ENCODE measurements around the gene YTHDF1. TPM values are rescaled to one million over a fixed set of nuclear protein-coding genes. Genes with fewer than 3 reads are reported as not detected.

YTHDF1 gene
- total and polyA plus RNA-seq, 2 of the 8 experiments (the other 6 are each of a cell fraction or from before 2014, with no cell fraction given) = 32.8 to 66.0 TPM

DNA sequence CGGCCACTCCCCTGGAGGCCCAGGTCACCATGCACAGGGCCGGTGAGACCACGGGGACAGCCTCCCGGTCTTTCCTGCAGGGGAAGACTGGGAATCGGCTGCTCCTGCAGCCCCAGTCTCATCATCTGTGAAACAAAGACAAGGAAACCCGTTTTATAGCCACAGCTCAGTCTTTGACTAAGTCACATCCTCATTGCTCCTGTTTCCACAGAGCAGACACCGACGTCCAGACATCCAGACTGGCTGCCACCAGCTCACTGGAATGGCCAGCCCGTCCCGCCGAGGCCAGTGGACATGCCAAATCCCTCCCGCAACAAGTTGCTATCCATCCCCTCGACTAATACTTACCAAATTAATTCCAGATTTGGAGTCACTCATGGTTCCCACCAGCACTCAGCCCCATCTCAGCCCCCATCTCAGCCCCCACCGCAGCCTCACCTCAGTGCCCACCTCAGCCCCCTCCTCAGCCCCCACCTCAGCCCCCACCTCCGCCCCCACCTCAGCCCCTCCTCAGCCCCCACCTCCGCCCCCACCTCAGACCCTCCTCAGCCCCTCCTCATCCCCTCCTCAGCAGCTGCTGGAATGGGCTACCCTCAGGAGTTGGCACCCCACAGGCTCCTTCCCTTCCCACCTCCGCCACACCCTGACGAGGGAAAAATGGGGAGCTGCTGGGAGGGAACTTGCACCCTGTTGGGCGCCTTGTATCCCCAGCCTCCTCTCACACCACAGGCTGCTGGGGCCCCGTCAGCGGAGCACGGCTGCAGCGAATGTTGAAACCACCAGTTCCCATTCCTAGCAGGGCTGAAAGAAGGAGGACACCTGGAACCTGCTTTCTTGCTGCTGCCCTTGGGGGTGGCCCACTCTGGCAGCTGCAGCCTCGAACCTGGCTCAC lies 48.7 kb downstream of the YTHDF1 start (continued):
- TF ChIP-seq, protein P1, sequence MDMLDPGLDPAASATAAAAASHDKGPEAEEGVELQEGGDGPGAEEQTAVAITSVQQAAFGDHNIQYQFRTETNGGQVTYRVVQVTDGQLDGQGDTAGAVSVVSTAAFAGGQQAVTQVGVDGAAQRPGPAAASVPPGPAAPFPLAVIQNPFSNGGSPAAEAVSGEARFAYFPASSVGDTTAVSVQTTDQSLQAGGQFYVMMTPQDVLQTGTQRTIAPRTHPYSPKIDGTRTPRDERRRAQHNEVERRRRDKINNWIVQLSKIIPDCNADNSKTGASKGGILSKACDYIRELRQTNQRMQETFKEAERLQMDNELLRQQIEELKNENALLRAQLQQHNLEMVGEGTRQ (IDR thresholded peaks at IDR 0.05; ENCODE audit: low read length) = no peak
- TF ChIP-seq SP4 (IDR thresholded peaks at IDR 0.05; ENCODE audit: low read length) (no peak), EGR1 (IDR thresholded peaks at IDR 0.05; ENCODE audit: borderline replicate concordance, low read depth, low read length) (peak; percentile 22; the same call in 1 of the 2 replicates), EP300 (IDR thresholded peaks at IDR 0.05; ENCODE audit: borderline replicate concordance in 1 of 2, low read depth in 2 of 2, low read length in 2 of 2) (no peak), ASH2L (IDR thresholded peaks at IDR 0.05; ENCODE audit: low read length) (peak; percentile 66), TCF12 (IDR thresholded peaks at IDR 0.05; ENCODE audit: low read depth, low read length) (no peak), CREB1 (IDR thresholded peaks at IDR 0.05) (no peak), TBP (IDR thresholded peaks at IDR 0.05; ENCODE audit: low read depth, low read length) (no peak), BACH1 (IDR thresholded peaks at IDR 0.05; ENCODE audit: low read length) (no peak), TAF7 (optimal IDR thresholded peaks at IDR 0.05; ENCODE audit: borderline replicate concordance, low read depth, low read length) (no peak), RBBP5 (IDR thresholded peaks at IDR 0.05; ENCODE audit: borderline replicate concordance, low read depth, low read length) (0 out of 2 replicates have a peak, but pooled peaks have one; percentile 45), RFX5 (IDR thresholded peaks at IDR 0.05; ENCODE audit: borderline replicate concordance, low read depth, low read length) (no peak), RXRA (IDR thresholded peaks at IDR 0.05; ENCODE audit: insufficient read depth, low read depth, low read length) (no peak), YY1 (IDR thresholded peaks at IDR 0.05; ENCODE audit: low read depth, low read length) (no peak), CBX8 (IDR thresholded peaks at IDR 0.05; ENCODE audit: borderline replicate concordance, low read depth, low read length) (no peak)
- TF ChIP-seq, protein P2, sequence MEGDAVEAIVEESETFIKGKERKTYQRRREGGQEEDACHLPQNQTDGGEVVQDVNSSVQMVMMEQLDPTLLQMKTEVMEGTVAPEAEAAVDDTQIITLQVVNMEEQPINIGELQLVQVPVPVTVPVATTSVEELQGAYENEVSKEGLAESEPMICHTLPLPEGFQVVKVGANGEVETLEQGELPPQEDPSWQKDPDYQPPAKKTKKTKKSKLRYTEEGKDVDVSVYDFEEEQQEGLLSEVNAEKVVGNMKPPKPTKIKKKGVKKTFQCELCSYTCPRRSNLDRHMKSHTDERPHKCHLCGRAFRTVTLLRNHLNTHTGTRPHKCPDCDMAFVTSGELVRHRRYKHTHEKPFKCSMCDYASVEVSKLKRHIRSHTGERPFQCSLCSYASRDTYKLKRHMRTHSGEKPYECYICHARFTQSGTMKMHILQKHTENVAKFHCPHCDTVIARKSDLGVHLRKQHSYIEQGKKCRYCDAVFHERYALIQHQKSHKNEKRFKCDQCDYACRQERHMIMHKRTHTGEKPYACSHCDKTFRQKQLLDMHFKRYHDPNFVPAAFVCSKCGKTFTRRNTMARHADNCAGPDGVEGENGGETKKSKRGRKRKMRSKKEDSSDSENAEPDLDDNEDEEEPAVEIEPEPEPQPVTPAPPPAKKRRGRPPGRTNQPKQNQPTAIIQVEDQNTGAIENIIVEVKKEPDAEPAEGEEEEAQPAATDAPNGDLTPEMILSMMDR (IDR thresholded peaks at IDR 0.05; ENCODE audit: control extremely low read depth in 1 of 3, insufficient read depth in 1 of 3, low read depth in 1 of 3, low read length in 3 of 3) = no peak
- TF ChIP-seq, protein P3, sequence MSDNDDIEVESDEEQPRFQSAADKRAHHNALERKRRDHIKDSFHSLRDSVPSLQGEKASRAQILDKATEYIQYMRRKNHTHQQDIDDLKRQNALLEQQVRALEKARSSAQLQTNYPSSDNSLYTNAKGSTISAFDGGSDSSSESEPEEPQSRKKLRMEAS (IDR thresholded peaks at IDR 0.05) = no peak
- TF ChIP-seq, protein P4, sequence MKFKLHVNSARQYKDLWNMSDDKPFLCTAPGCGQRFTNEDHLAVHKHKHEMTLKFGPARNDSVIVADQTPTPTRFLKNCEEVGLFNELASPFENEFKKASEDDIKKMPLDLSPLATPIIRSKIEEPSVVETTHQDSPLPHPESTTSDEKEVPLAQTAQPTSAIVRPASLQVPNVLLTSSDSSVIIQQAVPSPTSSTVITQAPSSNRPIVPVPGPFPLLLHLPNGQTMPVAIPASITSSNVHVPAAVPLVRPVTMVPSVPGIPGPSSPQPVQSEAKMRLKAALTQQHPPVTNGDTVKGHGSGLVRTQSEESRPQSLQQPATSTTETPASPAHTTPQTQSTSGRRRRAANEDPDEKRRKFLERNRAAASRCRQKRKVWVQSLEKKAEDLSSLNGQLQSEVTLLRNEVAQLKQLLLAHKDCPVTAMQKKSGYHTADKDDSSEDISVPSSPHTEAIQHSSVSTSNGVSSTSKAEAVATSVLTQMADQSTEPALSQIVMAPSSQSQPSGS (IDR thresholded peaks at IDR 0.05; ENCODE audit: low read length) = no peak

All from H1 (cell line).